Activated CD8-positive, alpha-beta memory T cell treated with anti-CD3 and anti-CD28 coated beads, Interleukin-2, amount 50 U/mL, for 24 hours (primary cell): ENCODE data around the gene FAM131A.

Experiments used
- DNase-seq: peaks from one replicate; pipeline ENCODE4 v3.0.0-alpha.2; 2020; ENCODE audit errors: extremely low read depth

The FAM131A gene, protein sequence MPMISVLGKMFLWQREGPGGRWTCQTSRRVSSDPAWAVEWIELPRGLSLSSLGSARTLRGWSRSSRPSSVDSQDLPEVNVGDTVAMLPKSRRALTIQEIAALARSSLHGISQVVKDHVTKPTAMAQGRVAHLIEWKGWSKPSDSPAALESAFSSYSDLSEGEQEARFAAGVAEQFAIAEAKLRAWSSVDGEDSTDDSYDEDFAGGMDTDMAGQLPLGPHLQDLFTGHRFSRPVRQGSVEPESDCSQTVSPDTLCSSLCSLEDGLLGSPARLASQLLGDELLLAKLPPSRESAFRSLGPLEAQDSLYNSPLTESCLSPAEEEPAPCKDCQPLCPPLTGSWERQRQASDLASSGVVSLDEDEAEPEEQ

DNA sequence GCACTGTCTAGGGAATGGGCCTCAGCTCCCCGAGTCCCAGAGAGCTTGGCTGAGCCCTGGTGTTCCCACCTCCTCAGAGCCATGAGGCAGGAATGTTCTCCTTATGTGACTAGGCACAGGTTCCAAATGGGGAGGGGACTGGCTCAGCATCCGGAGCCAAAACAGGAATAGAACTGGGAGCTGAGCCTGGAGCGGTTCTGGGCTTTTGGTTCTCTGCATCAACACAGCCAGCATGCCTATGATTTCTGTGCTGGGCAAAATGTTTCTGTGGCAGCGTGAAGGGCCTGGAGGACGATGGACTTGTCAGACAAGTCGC, at the start of gene FAM131A:
Gene FAM131A, plus strand, starts transcription at position 202 of the 316 bp plus-strand sequence. Its CDS starts 31 bp downstream, at position 233.
- DNase-seq = no peak

DNA sequence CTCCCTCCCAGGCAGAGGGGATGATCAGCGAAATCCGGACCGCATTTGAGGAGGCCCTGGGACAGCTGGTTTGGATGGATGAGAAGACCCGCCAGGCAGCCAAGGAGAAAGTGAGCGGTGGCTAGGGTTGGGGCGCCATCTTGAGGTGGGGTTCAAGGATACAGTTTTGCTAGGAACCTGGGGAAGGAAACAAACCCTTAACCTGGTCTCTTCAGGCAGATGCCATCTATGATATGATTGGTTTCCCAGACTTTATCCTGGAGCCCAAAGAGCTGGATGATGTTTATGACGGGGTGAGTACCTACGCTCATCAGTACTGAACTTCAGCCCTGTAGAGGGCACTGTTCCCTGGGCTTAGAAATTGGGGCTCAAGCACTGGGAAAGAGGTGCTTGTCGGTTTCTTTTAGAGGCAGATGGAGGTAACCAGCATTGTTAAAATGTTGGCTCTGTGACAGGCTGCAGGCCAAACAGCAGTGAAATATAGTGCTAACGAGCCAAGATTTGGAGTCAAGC, 47.9 kb upstream of the FAM131A start:
- no peak for DNase-seq

DNA sequence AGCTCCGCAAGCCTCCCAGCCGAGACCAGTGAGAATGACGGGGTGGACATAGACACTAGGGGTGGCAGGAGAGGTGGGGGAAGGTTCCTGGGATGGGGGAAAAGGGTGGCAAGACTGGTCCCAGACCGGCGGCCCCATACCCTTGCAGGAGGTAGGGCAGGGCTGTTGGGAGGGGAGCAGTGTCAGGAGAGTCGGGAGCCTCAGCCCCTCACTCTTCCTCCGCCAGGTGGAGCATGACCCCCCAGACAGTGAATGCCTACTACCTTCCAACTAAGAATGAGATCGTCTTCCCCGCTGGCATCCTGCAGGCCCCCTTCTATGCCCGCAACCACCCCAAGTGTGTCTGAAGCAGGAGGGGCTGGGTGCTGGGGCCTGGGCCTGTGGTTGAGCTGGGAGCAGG, 47.1 kb upstream of the FAM131A start:
- DNase-seq = no peak

DNA sequence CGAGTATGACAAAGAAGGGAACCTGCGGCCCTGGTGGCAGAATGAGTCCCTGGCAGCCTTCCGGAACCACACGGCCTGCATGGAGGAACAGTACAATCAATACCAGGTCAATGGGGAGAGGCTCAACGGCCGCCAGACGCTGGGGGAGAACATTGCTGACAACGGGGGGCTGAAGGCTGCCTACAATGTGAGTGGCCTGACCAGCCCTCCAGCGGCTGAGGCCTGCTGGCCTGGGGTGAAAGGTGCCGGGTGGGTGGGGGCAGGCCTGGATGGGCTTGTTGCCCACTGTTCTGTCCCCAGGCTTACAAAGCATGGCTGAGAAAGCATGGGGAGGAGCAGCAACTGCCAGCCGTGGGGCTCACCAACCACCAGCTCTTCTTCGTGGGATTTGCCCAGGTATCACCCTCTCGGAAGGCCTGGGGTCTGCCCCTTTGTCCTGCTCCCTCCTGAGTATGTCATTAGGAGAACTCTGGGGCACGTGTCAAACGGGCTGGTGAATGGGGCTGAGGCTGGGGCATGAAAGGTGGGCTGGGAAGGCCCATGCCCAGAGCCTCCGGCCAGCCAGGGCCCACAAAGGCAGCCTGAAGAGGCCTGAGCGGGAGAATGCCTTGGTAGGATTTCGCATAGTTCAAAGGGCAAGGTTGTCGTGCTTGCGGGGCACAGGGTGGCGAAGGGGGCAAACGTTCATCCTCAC, 46.2 kb upstream of the FAM131A start:
- DNase-seq = no peak

DNA sequence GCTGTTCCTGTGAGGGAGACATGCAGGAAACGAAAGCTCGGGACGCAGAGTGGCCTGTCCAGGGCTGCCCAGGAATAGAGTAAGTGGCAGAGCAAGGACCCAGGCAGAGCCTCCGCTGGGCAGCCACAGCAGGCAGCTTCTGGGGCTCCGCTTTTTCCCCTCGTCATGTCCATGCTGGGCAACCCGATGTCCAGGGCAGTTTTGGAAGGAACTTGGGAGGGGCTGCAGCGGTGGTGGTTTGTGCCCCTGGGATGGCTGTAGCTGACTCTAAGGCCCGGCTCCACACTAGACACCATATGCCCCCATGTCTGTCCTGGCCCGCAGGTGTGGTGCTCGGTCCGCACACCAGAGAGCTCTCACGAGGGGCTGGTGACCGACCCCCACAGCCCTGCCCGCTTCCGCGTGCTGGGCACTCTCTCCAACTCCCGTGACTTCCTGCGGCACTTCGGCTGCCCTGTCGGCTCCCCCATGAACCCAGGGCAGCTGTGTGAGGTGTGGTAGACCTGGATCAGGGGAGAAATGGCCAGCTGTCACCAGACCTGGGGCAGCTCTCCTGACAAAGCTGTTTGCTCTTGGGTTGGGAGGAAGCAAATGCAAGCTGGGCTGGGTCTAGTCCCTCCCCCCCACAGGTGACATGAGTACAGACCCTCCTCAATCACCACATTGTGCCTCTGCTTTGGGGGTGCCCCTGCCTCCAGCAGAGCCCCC, 45.5 kb upstream of the FAM131A start:
- DNase-seq = no peak

DNA sequence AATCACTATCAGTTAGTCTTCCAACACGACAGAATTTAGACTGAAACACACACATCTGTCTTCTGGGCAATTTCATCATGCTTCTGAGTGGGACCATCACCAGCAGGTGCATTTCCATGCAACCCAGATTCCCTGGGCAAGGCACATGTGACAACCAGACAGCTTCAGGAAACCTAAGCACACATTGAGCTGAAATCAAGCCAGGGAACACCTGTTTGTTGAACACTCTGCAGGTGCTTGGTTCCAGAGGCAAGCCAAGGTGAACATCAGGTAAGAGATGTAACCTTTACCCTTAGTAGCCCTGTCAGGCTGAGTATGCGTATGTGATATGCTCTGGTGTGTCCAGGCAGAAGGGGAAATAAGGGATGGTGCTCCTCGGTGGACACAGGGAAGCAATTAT, 41.6 kb upstream of the FAM131A start:
- DNase-seq = no peak

DNA sequence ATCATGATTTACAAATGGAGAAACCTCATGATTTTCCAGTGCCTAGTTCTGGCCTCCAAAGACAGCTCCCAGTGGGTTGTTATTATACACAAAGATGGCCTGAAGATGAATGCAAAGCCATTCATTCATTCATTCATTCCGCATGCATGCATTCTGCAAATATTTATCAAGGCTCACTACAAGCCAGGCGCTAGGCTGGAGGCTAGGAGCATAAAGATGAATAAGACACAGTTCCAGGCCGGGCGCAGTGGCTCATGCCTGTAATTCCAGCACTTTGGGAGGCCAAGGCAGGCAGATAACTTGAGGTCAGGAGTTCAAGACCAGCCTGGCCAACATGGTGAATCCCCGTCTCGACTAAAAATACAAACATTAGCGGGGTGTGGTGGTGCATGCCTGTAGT, 40.8 kb upstream of the FAM131A start:
- no peak for DNase-seq

DNA sequence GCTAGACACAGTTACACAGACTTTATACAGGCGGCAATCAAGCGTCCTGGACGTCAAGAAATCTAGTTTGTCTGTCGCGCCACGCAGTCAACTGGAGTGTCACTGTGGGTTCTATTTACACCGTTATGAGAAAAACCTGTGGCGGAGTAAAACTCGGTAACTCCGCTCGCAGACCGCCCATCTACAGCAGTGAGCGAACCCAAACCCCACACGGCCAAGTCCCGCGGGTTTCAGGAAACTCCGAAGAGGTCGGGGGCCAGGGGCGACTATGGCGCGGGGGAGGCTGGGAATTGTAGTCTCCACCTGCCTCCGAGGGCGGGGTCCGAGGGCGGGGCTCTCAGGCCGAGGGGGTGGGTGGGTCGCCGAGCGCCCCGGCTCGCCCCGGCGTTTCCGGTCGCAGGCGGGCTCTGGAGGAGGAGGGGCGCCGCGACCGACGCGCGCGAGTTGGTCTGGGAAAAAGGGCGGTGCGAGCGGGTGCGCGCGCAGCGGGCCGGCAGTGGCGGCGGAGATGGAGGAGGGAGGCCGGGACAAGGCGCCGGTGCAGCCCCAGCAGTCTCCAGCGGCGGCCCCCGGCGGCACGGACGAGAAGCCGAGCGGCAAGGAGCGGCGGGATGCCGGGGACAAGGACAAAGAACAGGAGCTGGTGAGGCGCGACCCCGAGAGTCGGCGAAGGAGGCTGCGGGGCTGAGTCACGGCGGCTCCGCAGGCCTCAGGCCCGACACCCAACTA, 38.5 kb upstream of the FAM131A start, which contains the start of gene PSMD2:
Gene PSMD2, plus strand, starts transcription at position 483 of the 729 bp plus-strand sequence. Its CDS starts 26 bp downstream, at position 509.
- peak; percentile 95 for DNase-seq

DNA sequence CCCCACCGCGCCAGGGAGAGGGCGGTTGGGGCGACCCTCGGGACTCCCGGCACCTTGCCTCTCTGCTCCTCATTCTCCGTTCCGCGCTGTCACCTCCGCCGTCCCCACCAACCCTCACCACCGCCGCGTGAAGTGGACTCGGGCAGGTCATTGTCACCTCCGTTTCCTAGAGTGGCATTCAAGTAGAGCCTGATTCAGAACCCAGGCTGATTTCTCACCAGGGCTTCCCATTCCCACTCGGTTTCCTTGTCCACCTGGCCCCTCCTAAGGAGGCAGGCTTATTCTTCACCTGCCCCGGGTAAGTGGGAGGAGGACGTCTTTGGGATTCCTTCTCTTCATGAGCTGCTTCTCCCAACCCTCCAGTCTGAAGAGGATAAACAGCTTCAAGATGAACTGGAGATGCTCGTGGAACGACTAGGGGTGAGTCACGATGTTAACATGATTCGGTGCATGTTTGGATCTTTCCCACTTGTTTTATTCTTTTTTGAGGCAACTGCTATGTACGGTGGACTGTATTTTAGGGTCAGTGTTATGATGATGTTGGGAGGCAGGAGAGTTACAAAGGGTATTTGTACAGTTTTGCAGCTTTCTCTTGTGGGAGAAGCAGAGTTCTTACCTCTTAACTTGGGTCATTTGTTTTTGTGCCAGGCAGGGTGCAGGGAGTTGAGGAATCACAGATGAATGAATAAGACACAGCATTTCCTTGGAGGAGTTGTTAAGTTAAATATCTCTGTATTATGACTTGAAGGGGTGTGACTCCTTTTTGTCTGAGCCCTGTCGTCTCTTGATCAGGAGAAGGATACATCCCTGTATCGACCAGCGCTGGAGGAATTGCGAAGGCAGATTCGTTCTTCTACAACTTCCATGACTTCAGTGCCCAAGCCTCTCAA, 37.7 kb upstream of the FAM131A start:
- DNase-seq = no peak

DNA sequence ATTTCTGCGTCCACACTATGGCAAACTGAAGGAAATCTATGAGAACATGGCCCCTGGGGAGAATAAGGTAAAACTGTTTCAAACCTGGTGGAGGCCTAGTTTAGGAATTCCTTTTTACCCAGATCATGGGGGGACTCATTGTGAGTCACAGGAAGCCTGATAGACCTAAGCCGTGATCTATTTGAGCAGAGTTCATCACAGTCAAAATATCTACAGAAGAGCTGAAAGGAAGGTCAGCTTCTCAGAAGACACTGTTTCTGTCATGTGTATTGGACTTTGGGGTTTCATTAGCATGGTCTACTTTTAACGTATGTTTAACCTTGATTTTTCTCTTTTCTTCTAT, 37.1 kb upstream of the FAM131A start:
- DNase-seq = no peak

DNA sequence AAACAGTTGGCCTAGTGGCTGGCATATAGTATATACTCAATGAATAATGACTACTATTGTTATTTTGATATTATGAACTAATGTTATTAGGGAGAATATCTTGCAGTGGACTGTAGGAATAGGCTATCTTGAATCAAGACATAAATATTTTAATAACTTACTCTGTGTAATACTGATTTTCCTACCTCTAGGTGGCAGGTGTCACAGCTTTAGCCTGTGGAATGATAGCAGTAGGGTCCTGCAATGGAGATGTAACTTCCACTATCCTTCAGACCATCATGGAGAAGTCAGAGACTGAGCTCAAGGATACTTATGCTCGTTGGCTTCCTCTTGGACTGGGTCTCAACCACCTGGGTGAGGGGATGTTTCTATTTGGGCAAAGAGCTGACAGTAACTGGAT, 31.8 kb upstream of the FAM131A start:
- DNase-seq = no peak

DNA sequence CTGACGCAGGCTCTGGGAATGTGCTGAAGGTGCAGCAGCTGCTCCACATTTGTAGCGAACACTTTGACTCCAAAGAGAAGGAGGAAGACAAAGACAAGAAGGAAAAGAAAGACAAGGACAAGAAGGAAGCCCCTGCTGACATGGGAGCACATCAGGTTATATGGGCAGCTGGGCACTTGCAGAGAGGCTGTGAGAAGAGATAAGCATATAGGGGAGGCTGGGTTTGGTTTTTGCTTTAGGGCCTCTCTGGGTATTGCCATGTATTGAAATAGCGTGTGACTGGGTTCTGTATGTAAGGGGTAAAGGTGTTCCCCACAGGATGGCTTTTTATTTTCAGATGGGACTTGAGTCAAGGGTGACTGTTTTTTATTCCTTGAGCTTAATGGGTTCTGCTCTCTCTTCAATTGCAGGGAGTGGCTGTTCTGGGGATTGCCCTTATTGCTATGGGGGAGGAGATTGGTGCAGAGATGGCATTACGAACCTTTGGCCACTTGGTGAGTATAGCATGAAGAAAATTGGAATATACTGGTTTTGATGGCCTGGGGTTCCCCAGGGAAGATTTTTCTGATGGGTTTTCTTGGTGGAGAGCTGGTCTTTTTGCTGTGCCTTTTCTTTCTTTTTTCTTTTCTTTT, 30.9 kb upstream of the FAM131A start:
- no peak for DNase-seq

DNA sequence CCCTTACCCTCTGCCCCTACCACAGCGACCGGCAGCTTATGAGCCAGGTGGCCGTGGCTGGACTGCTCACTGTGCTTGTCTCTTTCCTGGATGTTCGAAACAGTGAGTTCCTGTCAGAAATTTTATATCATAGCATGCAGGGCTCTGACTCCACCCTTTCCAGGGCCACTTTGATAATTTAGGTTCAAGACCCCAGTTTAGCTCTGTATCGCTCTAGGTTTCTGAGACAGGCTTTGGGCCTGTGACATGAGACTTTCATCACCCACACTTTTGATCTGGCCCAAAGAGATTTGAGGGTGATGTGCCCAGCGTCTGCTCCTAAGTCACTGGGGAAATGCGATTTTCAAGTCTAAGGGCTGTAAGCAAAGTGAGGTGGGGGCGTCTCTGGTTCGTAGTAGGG, 29.5 kb upstream of the FAM131A start:
- no peak for DNase-seq

DNA sequence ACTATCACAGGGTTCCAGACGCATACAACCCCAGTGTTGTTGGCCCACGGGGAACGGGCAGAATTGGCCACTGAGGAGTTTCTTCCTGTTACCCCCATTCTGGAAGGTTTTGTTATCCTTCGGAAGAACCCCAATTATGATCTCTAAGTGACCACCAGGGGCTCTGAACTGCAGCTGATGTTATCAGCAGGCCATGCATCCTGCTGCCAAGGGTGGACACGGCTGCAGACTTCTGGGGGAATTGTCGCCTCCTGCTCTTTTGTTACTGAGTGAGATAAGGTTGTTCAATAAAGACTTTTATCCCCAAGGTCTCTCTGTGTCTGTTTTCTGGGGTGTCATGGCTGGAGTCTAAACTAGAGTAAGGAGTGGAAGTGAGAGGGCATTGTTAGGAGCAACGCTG, 28.7 kb upstream of the FAM131A start:
- DNase-seq = no peak

DNA sequence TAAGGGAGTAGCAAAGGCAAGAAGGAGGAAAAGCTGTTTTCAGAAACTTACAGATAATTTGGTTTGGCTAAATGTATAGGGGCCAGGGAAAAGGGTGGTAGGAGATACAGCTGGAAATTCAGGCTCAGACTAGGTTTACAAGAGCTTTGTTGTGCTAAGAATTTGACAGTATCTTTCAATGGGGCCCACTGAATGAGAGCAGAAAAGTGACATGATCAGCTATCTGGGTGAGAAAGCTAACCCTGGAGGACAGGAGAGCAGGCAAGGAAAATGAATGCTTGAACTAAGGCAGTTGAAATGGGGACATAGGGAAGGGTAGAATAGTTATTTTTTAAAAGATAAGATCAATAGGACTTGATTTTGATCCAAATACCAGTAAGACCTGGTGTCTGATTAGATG, 25.8 kb upstream of the FAM131A start:
- DNase-seq = no peak

DNA sequence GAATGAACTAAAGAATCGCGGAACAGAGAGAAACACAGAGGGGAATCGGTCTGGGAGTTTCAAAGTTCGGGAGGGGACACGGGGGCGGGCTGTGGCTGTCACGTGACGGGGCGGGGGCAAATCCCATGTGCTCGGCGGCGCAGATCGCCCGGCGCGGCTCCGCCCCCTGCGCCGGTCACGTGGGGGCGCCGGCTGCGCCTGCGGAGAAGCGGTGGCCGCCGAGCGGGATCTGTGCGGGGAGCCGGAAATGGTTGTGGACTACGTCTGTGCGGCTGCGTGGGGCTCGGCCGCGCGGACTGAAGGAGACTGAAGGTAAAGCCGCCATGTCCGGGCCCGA, 23.1 kb upstream of the FAM131A start, which contains the start of gene EIF4G1:
Gene EIF4G1, plus strand, starts transcription at position 244 of the 337 bp plus-strand sequence. CDS start 1,191 bp downstream, outside the sequence.
- DNase-seq = peak; percentile 73

DNA sequence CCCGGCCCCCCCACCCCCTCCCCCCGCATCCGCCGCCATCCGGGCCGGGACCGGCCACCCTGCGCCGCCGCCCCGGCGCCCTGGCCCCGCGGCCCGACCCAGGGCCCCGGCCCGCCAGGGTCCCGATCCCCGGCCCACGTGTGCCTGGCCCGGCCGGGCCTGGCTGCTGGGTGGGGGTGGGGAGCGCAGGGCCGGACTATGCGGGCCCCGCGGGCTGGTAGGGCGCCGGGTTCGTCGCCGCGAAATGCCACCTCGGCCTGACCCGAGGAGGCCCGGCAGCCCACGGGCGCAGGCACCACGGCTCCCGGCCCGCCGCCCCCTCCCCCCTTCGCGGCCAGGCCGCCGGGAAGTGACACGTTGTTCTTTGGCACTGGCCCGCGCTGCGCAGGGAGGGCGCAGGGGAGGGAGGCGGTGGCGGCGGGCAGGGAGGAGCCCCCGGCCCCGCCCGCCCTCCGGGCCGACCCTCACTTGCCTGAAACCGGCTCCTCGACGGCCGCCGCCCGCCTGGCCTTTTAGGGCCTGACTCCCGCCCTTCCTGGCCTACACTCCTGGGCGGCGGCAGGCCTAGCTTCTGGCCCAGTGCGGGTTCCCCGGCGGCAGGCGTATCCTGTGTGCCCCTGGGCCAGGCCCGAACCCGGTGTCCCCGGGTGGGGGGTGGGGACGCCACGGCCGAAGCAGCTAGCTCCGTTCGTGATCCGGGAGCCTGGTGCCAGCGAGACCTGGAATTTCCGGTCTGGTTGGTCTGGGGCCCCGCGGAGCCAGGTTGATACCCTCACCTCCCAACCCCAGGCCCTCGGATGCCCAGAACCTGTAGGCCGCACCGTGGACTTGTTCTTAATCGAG, 22.5 kb upstream of the FAM131A start:
- DNase-seq = no peak

DNA sequence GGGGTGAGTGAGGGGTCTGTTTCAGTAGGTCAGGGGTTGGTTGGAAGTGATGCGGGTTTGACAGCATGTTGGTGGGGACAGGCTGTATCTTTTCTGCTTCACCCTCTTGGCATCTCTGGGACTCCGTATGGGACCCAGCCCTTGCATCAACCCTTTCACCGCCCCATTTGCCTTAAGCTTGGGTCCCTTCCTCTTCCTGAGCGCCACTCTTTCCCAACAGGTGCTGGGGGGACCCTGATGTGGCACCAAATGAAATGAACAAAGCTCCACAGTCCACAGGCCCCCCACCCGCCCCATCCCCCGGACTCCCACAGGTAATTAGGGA, 21.9 kb upstream of the FAM131A start:
- DNase-seq = no peak

DNA sequence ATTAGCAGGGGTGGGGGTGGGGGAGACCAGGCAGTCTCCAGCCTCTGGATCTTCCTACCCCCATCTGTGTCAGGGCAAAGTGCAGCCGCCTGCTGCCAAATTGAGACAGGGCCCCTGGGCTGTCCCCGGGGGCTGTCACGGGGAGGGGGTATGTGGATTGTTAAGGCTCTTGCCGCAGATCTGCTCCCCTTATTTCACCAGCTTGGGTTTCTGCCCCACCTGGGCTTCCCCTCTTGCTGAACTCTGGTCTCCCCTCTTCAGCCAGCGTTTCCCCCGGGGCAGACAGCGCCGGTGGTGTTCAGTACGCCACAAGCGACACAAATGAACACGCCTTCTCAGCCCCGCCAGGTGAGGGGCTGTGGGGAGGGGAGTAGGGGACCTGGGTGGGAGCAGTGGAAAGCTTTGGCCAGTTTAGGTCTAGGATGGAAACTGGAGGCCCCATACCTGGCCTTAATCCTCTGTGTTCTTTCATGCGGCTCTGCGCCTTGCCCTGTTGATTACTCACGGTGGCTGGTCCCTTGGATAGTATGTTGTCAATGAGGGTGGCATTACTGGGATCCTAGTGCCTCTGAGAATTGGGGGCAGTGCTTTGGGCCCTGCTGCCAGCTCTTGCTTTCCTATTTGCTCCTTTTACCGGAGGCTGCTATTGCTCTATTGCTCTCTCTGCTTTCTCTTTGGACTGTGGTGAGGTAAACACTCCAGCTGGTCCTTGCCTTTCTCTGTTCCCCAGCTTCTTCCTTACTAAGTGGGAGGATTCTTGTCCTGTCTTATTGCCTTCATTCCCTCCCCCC, 21.3 kb upstream of the FAM131A start:
- DNase-seq = no peak
